ENCODE results near the gene COBLL1.

COBLL1 gene

GRCh38 chr2:164818149-164819136, 23.2 kb downstream of the COBLL1 start:
- TF ChIP-seq TAF1 (IDR thresholded peaks at IDR 0.05; ENCODE audit: low read depth), result no peak
- TF ChIP-seq EP300 (IDR thresholded peaks at IDR 0.05; ENCODE audit: borderline replicate concordance), result no peak
- TF ChIP-seq TEAD4 (IDR thresholded peaks at IDR 0.05), result no peak
- no peak for TF ChIP-seq USF1 (IDR thresholded peaks at IDR 0.05)
- TF ChIP-seq REST (IDR thresholded peaks at IDR 0.05; ENCODE audit: low read depth), result no peak

- TF ChIP-seq MAX (IDR thresholded peaks at IDR 0.05) (no peak), CREB1 (IDR thresholded peaks at IDR 0.05; ENCODE audit: low read depth) (no peak), TCF12 (IDR thresholded peaks at IDR 0.05; ENCODE audit: low read depth) (no peak), RAD21 (IDR thresholded peaks at IDR 0.05; ENCODE audit: low read depth) (no peak), REST (IDR thresholded peaks at IDR 0.05; ENCODE audit: low read depth) (no peak), EGR1 (IDR thresholded peaks at IDR 0.05) (no peak), TAF1 (IDR thresholded peaks at IDR 0.05; ENCODE audit: low read depth) (no peak), YY1 (IDR thresholded peaks at IDR 0.05; ENCODE audit: low read depth) (no peak), CEBPB (IDR thresholded peaks at IDR 0.05) (no peak), EP300 (IDR thresholded peaks at IDR 0.05; ENCODE audit: borderline replicate concordance) (no peak), NFIC (IDR thresholded peaks at IDR 0.05) (no peak), TEAD4 (IDR thresholded peaks at IDR 0.05) (no peak), FOXM1 (IDR thresholded peaks at IDR 0.05; ENCODE audit: borderline replicate concordance, low read depth) (no peak), USF1 (IDR thresholded peaks at IDR 0.05) (no peak)
Measured at GRCh38 chr2:164816900-164817299, 24.7 kb downstream of the COBLL1 start.

- TF ChIP-seq YY1 (IDR thresholded peaks at IDR 0.05; ENCODE audit: low read depth) (no peak), NFIC (IDR thresholded peaks at IDR 0.05) (no peak), USF1 (IDR thresholded peaks at IDR 0.05) (no peak)
Measured at GRCh38 chr2:164816046-164816445, 25.6 kb downstream of the COBLL1 start.

- no peak for TF ChIP-seq CREB1 (IDR thresholded peaks at IDR 0.05; ENCODE audit: low read depth)
- no peak for TF ChIP-seq FOXM1 (IDR thresholded peaks at IDR 0.05; ENCODE audit: borderline replicate concordance, low read depth)
- no peak for TF ChIP-seq EGR1 (IDR thresholded peaks at IDR 0.05)
- no peak for TF ChIP-seq TAF1 (IDR thresholded peaks at IDR 0.05; ENCODE audit: low read depth)
- TF ChIP-seq TEAD4 (IDR thresholded peaks at IDR 0.05), result no peak
- no peak for TF ChIP-seq TCF12 (IDR thresholded peaks at IDR 0.05; ENCODE audit: low read depth)
Measured at GRCh38 chr2:164815071-164815793, 26.4 kb downstream of the COBLL1 start.

GRCh38 chr2:164813535-164813934, 28.1 kb downstream of the COBLL1 start:
- TF ChIP-seq YY1 (IDR thresholded peaks at IDR 0.05; ENCODE audit: low read depth) (no peak), ZBTB7A (IDR thresholded peaks at IDR 0.05; ENCODE audit: low read depth) (no peak), RAD21 (IDR thresholded peaks at IDR 0.05; ENCODE audit: low read depth) (no peak), TEAD4 (IDR thresholded peaks at IDR 0.05) (no peak), REST (IDR thresholded peaks at IDR 0.05; ENCODE audit: low read depth) (no peak)

Data from Ishikawa (cell line).